GM18498 (cell line): ENCODE data around the gene TMEM167A.
A peak's percentile ranks its signal among the peaks of the same experiment; 100 is the strongest.

Experiments
- ATAC-seq: cut with Tn5 transposase; IDR thresholded peaks from one replicate; pipeline ENCODE4 v1.9.1; 2021; ENCODE audit warnings: mild to moderate bottlenecking, moderate library complexity; ENCODE audit not compliant: unreplicated experiment

TMEM167A gene, protein sequence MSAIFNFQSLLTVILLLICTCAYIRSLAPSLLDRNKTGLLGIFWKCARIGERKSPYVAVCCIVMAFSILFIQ

GRCh38 chr5:83076742-83077661, at the start of gene TMEM167A, which contains the start of gene XRCC4:
Gene TMEM167A (minus strand): TSS chr5:83077394. CDS start chr5:83077323, 71 bp downstream.
Gene XRCC4 (plus strand): TSS chr5:83077547. CDS start chr5:83104920, 27,373 bp downstream.
- peak; percentile 99 for ATAC-seq

- ATAC-seq: no peak
These were observed 49.3 kb upstream of the TMEM167A start for GRCh38 chr5:83126501-83126900.

- no peak for ATAC-seq
These were observed 48.4 kb upstream of the TMEM167A start for GRCh38 chr5:83125560-83125959.

DNA sequence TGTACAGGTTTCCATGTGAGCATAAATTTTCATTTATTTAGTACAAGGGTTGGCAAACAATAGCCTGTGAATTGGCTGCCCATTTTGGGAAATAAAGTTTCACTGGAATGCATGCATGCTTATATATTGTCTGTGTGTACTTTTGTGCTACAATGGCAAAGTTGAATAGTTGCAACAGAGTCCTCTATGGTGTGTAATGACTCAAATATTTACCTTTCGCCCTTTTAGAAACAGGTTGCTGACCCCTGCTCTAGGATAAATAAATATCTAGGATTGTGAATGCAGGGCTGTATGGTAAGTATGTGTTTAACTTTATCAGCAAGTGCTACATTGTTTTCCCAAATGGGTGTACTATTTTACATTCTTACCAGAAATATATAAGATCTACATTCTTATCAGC, 47.4 kb upstream of the TMEM167A start:
- ATAC-seq: no peak

GRCh38 chr5:83118976-83119375, 41.8 kb upstream of the TMEM167A start:
- no peak for ATAC-seq

- no peak for ATAC-seq
These were observed 41.3 kb upstream of the TMEM167A start for GRCh38 chr5:83118471-83118870.

DNA sequence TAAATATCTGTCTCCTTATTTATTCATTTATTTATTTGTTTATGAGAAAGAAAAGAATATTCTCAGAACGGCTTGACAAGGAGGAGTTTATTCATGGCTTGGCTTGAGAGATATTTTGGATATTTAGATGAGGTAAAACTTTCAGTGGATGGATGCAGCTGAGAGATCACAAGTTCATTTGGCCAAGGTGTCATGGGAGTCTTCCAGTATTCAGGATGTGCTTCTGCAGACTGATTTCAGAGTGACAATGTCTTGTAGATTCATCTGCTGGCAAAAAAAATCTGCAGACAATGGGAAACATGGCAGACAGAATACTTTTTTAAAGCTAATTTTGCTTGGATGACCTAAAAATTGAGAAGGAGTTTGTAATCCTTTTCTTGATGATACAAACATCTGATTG, 38.6 kb upstream of the TMEM167A start:
- ATAC-seq: no peak

GRCh38 chr5:83109380-83109779, 32.2 kb upstream of the TMEM167A start:
- ATAC-seq: no peak

- ATAC-seq: no peak
These were observed 30.7 kb upstream of the TMEM167A start for GRCh38 chr5:83107692-83108420.

GRCh38 chr5:83104021-83104420, 26.8 kb upstream of the TMEM167A start:
- ATAC-seq: no peak

DNA sequence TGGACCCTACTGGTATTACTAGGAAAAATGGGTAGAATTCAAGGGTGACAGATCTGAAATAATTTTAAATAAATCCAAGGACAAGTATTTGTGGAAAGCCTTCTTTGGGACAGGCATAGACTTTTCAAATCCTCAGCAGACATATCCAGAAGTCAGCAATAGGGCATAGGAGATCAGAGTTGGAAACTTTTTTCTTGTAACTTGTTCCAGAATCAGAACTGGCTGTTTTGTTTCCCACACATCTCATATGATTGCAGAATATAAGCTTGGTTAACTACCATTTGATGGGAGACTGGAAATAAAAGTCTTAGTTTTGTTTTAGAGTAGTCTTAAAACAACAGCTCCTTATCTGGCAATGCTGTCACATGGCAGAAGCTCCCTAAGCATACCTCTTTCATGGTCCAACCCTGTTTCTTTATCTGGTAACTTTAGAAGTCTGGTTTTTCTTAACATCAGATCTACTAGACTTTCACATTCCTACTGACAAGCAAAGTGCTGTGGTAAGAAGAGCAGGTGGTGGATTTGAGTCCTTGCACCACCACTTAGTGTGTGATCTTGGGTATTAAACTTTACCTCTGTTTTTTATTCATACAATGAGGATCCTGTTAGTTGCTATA, 25.3 kb upstream of the TMEM167A start:
- no peak for ATAC-seq

DNA sequence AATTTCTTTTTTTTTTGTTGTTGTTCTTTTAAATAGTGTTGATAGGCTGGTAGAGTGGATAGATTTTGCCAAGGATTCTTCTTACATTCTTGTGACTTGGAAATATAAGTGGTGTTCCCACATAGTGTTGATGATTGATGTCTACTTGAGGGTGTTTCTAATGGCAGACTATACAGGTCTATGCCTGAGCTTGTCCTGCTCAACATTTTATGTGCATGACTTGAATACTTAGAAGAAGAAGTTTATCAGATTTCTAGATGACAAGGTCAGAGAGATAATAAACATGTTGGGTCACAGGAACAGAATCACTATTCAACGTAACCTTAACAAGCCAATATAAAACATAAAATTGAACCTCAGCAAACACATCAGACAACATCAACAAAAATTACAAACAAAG, 24.3 kb upstream of the TMEM167A start:
- ATAC-seq: no peak

DNA sequence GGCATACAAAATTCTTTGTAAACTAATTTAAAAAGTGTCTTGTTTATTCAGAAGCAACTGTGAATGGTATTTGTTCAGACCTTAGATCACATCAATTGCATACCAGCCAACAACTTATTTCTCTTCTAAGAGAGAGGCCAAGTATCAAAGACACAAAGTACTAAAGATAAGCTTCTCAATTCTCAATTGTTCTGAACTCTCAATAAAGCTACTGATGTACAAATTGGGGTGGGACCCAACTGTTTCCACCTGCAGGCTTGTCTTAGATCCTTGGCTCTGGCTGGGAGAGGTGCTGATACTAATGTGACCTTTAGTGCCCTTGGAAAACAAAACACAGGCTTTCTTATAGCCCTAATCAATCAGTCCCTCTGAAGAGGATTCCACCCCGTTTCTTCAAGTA, 22.3 kb upstream of the TMEM167A start:
- no peak for ATAC-seq

GRCh38 chr5:83099001-83099400, 21.8 kb upstream of the TMEM167A start:
- ATAC-seq: no peak

DNA sequence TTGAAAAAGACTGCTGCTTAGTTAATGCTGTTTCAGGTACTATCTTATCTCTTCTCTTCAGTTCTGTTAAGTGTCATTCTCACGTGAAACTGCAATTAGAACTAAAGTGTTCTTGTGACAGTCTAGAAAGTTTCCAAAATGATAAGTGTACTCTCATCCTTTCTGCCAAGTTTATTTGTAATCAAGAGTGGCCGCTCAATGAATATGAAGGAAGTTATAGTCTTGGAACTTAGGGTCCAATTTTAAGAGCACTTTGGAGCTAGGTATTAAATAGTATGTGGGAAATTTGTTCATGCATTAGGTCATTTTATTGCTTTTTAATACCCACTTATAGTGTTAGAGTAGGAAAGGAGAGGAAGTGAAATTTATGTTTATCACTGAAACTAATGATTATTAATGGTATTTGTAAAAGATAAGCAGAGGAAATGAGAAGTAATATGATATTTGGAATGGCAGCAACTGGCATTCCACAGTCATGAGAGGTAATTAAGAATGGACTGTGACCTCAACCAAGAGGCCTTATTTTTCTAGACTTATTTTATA, 20.6 kb upstream of the TMEM167A start:
- no peak for ATAC-seq

DNA sequence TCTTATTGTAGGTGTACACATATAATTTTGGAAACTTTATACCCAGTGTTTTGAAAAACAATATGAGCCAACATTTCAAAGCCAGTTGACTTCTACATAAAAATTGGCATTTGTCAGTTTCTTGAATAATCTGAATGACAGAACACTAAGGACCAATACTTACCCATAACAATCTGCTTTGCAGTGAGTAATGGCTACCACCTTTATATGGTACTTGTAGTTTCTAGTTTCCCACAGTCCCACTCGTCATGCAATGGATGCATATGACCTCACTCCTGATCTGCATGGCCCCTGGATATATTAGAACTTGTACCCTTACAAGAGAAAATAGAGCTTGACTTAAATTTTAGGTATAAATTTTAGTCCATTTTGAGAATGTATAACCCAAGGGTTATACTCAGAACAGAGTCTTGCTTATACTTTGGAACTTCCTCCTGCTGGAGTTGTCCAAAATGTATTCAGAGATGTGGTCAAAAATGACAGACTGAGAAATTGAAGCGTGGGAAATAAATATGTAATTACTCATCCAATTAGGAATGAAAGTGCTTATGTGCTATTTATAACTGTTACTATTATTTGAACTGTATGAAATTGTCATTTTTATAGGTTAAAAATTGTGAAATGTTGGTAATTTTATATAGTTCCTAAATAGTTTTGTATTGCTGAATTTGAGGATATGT, 19.6 kb upstream of the TMEM167A start:
- no peak for ATAC-seq

DNA sequence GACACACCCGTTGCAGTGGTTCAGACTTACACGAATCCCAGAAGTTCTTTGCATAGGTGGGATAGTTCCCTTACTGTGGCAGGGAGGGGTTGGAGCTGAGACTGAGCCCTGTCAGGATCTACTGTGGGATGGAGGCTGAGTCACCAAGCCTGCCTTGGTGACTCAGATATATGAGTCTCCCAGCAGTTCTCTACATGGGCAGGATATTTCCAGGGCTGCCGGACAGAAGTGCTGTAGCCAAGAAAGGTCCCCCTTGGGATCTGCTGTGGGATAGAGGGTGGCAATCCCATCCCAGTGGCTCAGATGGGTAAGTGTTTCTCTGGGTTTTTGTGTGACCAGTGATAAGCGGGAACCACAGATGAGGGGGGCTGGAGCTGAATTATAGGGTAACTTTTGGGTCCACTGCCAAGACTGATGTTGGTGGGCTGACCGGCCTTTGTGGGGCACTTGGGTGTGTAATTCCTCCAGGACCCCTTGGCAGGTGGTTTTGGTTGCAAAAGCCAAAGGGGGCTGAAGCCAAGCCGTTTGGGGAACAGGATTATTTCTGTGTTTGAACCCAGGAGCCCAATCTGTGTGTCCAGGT, 18.9 kb upstream of the TMEM167A start:
- no peak for ATAC-seq

- no peak for ATAC-seq
These were observed 18.2 kb upstream of the TMEM167A start for GRCh38 chr5:83095163-83095956.

- no peak for ATAC-seq
These were observed 16.5 kb upstream of the TMEM167A start for GRCh38 chr5:83093692-83094091.
